GM23338 (cell line): ENCODE measurements around the gene GPC6. TPM values are rescaled to one million over a fixed set of nuclear protein-coding genes. Genes with fewer than 3 reads are reported as not detected.

Experiments
- ATAC-seq: fragments of 200-7000 bp; cut with Tn5 transposase; 3 replicates; pipeline ENCODE4 v1.9.1; 2020
- DNase-seq: peaks from one replicate; pipeline ENCODE4 v3.0.0-alpha.2; 2015; ENCODE audit warnings: low spot score
- H2AFZ ChIP-seq: fragments of 200-600 bp; sonication (generic); 2 replicates; pipeline ENCODE4 v1.8.0; 2016; ENCODE audit warnings: antibody characterized with exemption, mild to moderate bottlenecking, moderate library complexity
- H3F3A ChIP-seq: fragments of 200-600 bp; sonication (generic); replicated peaks from 2 replicates; pipeline ENCODE4 v1.8.0; 2017; ENCODE audit warnings: antibody characterized with exemption, mixed run types, low read depth
- H3K27ac ChIP-seq: fragments of 200-600 bp; sonication (generic); 2 replicates; pipeline ENCODE4 v1.6.1; 2016; ENCODE audit warnings: low read depth
- H3K27me3 ChIP-seq: fragments of 200-600 bp; sonication (generic); 2 replicates; pipeline ENCODE4 v1.8.0; 2016; ENCODE audit warnings: mild to moderate bottlenecking, mixed run types, moderate library complexity; ENCODE audit not compliant: insufficient read depth
- H3K36me3 ChIP-seq: fragments of 200-600 bp; sonication (generic); 2 replicates; pipeline ENCODE4 v1.8.0; 2016; ENCODE audit warnings: mild to moderate bottlenecking; ENCODE audit not compliant: insufficient read depth
- H3K4me1 ChIP-seq: fragments of 200-600 bp; sonication (generic); 2 replicates; pipeline ENCODE4 v1.8.0; 2016; ENCODE audit warnings: mild to moderate bottlenecking, moderate library complexity; ENCODE audit not compliant: insufficient read depth
- H3K4me2 ChIP-seq: fragments of 200-600 bp; sonication (generic); 2 replicates; pipeline ENCODE4 v1.7.1; 2017; ENCODE audit warnings: mixed run types
- H3K4me3 ChIP-seq: fragments of 200-600 bp; sonication (generic); 2 replicates; pipeline ENCODE4 v1.6.1; 2016; ENCODE audit warnings: mixed run types
- H3K79me2 ChIP-seq: fragments of 200-600 bp; sonication (generic); replicated peaks from 2 replicates; pipeline ENCODE4 v1.8.0; 2017; ENCODE audit warnings: mild to moderate bottlenecking; ENCODE audit not compliant: insufficient read depth
- H3K9me2 ChIP-seq: fragments of 200-600 bp; sonication (generic); 2 replicates; pipeline ENCODE4 v1.8.0; 2017; ENCODE audit not compliant: insufficient read depth
- H4K20me1 ChIP-seq: fragments of 200-600 bp; sonication (generic); replicated peaks from 2 replicates; pipeline ENCODE4 v1.8.0; 2017; ENCODE audit warnings: mild to moderate bottlenecking; ENCODE audit not compliant: insufficient read depth
- H3K27ac Mint-ChIP-seq: 2 replicates; pipeline ENCODE4 v1.8.0; 2020; ENCODE audit warnings: inconsistent platforms, mild to moderate bottlenecking, moderate library complexity, mixed read lengths
- H3K27me3 Mint-ChIP-seq: 3 replicates; pipeline ENCODE4 v1.8.0; 2022; ENCODE audit warnings: low read depth, mild to moderate bottlenecking, moderate library complexity, mixed read lengths, inconsistent platforms; ENCODE audit not compliant: insufficient read depth, poor library complexity
- H3K36me3 Mint-ChIP-seq: 3 replicates; pipeline ENCODE4 v1.8.0; 2021; ENCODE audit warnings: low read depth, mild to moderate bottlenecking, inconsistent platforms, moderate library complexity, mixed read lengths
- H3K4me1 Mint-ChIP-seq: 3 replicates; pipeline ENCODE4 v1.8.0; 2020; ENCODE audit warnings: mild to moderate bottlenecking, inconsistent platforms, mixed read lengths
- H3K4me3 Mint-ChIP-seq: 3 replicates; pipeline ENCODE4 v1.8.0; 2021; ENCODE audit warnings: moderate library complexity, mild to moderate bottlenecking, inconsistent platforms, mixed read lengths
- H3K9me3 Mint-ChIP-seq: 3 replicates; pipeline ENCODE4 v1.8.0; 2020; ENCODE audit warnings: moderate library complexity, mild to moderate bottlenecking, inconsistent platforms, mixed read lengths
- CREB1 ChIP-seq: fragments of 250-450 bp; sonication (Bioruptor Pico); IDR thresholded peaks from 2 replicates; pipeline ENCODE4 v1.5.0; 2020; ENCODE audit warnings: low read depth, mild to moderate bottlenecking, moderate library complexity
- EZH2 ChIP-seq: fragments of 200-600 bp; sonication (generic); IDR thresholded peaks from one replicate; pipeline ENCODE4 v1.8.0; 2017; ENCODE audit warnings: antibody characterized with exemption, mild to moderate bottlenecking, low read depth; ENCODE audit not compliant: unreplicated experiment
- EZH2phosphoT487 ChIP-seq: fragments of 200-600 bp; sonication (generic); IDR thresholded peaks from one replicate; pipeline ENCODE4 v1.8.1; 2018; ENCODE audit warnings: antibody characterized with exemption; ENCODE audit not compliant: unreplicated experiment
- JUNB ChIP-seq: IDR thresholded peaks from one replicate; pipeline ENCODE4 v1.6.1; 2016; ENCODE audit warnings: antibody characterized with exemption; ENCODE audit not compliant: unreplicated experiment
- NANOG ChIP-seq: IDR thresholded peaks from 2 replicates; pipeline ENCODE4 v1.6.1; 2016; ENCODE audit warnings: antibody characterized with exemption, borderline replicate concordance
- POLR2AphosphoS5 ChIP-seq: IDR thresholded peaks from 2 replicates; pipeline ENCODE4 v1.6.1; 2016; ENCODE audit warnings: antibody characterized with exemption, low read depth
- REST ChIP-seq: IDR thresholded peaks from one replicate; pipeline ENCODE4 v1.6.1; 2018; ENCODE audit warnings: antibody characterized with exemption; ENCODE audit not compliant: unreplicated experiment
- STAT1 ChIP-seq: IDR thresholded peaks from one replicate; pipeline ENCODE4 v1.6.1; 2016; ENCODE audit warnings: antibody characterized with exemption; ENCODE audit not compliant: unreplicated experiment
- ZNF114 ChIP-seq: fragments of 250-450 bp; sonication (Bioruptor Pico); IDR thresholded peaks from 2 replicates; pipeline ENCODE4 v1.5.0; 2020; ENCODE audit warnings: mild to moderate bottlenecking, moderate library complexity
- ZNF331 ChIP-seq: fragments of 250-450 bp; sonication (Bioruptor Pico); IDR thresholded peaks from 2 replicates; pipeline ENCODE4 v1.5.0; 2020; ENCODE audit warnings: low read depth, mild to moderate bottlenecking, moderate library complexity
- ZNF462 ChIP-seq: fragments of 250-450 bp; sonication (Bioruptor Pico); IDR thresholded peaks from 2 replicates; pipeline ENCODE4 v1.5.0; 2020; ENCODE audit warnings: mild to moderate bottlenecking, moderate library complexity
- polyA plus RNA-seq: library from polyadenylated mRNA; unstranded; fragments of >200 nt; fragmentation: Nextera tagmentation; extraction: Ambion mirVana; gene quantifications from 2 replicates; pipeline ENCODE4 v1.2.1, GENCODE V29; 2016
- total RNA-seq: library from RNA; depleted of rRNA; stranded (reverse); fragments of >200 nt; shearing (Covaris generic); gene quantifications from 2 replicates; pipeline ENCODE4 v1.2.3, GENCODE V29; 2014
- TF ChIP-seq, protein P1 (sequence below): IDR thresholded peaks from 2 replicates; pipeline ENCODE4 v1.6.1; 2016; ENCODE audit warnings: antibody characterized with exemption
- TF ChIP-seq, protein P2 (sequence below), 2 experiments: fragments of 200-600 bp in 1 of 2; sonication (generic) in 1 of 2; conservative IDR thresholded peaks; 2 replicates each; pipeline versions ENCODE4 v1.5.1 to v1.6.1; 2016 to 2017; ENCODE audit warnings: antibody characterized with exemption in 2 of 2, low read depth in 2 of 2, mild to moderate bottlenecking in 2 of 2, moderate library complexity in 1 of 2

GPC6 gene
- total and polyA plus RNA-seq, 2 experiments from 2014 or later: 6.4 to 28.6 TPM

DNA sequence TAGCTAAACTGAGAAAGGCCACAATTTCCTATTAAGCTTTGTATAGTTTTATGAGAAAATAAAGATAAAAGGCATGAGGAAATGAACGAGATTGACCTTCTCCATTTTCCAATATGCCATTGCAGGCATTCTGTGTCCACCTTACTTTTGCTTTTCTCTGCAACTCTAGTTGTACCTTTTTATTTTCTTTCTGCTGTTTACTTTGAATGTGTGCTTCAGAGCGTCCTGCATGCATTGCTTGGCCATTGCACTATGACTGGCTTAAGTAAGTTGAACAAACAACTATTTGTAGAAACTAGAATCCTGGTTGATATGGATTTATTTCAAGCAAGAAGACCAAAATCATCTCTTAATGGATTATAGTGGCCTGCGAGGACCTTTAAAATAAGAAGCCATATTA is 510.3 kb downstream of the GPC6 start:
- ATAC-seq: no peak
- no peaks in the 10 kb centered on the region for H3F3A ChIP-seq
- TF ChIP-seq, protein P1, sequence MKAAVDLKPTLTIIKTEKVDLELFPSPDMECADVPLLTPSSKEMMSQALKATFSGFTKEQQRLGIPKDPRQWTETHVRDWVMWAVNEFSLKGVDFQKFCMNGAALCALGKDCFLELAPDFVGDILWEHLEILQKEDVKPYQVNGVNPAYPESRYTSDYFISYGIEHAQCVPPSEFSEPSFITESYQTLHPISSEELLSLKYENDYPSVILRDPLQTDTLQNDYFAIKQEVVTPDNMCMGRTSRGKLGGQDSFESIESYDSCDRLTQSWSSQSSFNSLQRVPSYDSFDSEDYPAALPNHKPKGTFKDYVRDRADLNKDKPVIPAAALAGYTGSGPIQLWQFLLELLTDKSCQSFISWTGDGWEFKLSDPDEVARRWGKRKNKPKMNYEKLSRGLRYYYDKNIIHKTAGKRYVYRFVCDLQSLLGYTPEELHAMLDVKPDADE: no peak
- TF ChIP-seq NANOG (no peak), EZH2 (no peak), ZNF462 (CRISPR knock-in tag) (no peak), REST (no peak), JUNB (no peak), POLR2AphosphoS5 (no peak), STAT1 (no peak), EZH2phosphoT487 (no peak), ZNF114 (CRISPR knock-in tag) (no peak), ZNF331 (no peak), CREB1 (no peak)
- TF ChIP-seq, protein P2, sequence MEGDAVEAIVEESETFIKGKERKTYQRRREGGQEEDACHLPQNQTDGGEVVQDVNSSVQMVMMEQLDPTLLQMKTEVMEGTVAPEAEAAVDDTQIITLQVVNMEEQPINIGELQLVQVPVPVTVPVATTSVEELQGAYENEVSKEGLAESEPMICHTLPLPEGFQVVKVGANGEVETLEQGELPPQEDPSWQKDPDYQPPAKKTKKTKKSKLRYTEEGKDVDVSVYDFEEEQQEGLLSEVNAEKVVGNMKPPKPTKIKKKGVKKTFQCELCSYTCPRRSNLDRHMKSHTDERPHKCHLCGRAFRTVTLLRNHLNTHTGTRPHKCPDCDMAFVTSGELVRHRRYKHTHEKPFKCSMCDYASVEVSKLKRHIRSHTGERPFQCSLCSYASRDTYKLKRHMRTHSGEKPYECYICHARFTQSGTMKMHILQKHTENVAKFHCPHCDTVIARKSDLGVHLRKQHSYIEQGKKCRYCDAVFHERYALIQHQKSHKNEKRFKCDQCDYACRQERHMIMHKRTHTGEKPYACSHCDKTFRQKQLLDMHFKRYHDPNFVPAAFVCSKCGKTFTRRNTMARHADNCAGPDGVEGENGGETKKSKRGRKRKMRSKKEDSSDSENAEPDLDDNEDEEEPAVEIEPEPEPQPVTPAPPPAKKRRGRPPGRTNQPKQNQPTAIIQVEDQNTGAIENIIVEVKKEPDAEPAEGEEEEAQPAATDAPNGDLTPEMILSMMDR (conservative IDR thresholded peaks at IDR 0.05; ENCODE audit: low read depth in 2 of 2): no peak
- Mint-ChIP-seq H3K27me3 (peaks cover 6% of the 10 kb centered on the region), H3K27ac (no peak overlapping the region), H3K9me3 (no peaks in the 10 kb centered on the region), H3K4me3 (no peak overlapping the region), H3K4me1 (peaks cover 5% of the 10 kb centered on the region; the same call in 2 of the 3 replicates), H3K36me3 (no peaks in the 10 kb centered on the region; the same call in 2 of the 3 replicates)
- no peak overlapping the region for H3K27ac ChIP-seq
- H3K4me2 ChIP-seq: no peak overlapping the region
- H4K20me1 ChIP-seq: no peaks in the 10 kb centered on the region
- no peak overlapping the region for H2AFZ ChIP-seq
- no peaks in the 10 kb centered on the region for H3K27me3 ChIP-seq
- H3K79me2 ChIP-seq: no peaks in the 10 kb centered on the region
- H3K4me3 ChIP-seq: no peak overlapping the region
- no peaks in the 10 kb centered on the region for H3K36me3 ChIP-seq
- H3K4me1 ChIP-seq: no peaks in the 10 kb centered on the region
- H3K9me2 ChIP-seq: no peaks in the 10 kb centered on the region
- no peak for DNase-seq
